NCI-H1092 (cell line): ENCODE measurements around the gene THSD7B.

Experiments used
- DNase-seq: peaks from one replicate; lab custom pipeline; 2025; lab: John Stamatoyannopoulos, UW

The THSD7B gene

DNA sequence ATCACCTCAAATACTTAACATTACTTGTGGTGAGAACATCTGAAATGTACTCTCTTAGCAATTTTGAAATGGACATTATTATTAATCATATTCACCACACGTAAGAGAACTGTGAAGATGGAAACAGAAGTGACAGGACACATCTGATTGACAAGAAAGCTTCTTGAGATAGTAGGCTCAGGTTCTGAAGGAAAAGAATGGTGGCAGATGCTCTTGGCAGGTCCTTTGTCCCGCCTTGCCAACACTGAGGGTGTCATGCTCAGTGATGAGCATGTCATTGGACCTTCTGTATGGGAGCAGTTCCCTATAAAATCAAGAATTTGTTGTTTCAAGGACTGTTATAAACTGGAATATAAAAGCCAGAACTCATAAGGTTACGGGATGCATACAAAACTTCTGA lies 428.1 kb downstream of the THSD7B start:
- no peak for DNase-seq

DNA sequence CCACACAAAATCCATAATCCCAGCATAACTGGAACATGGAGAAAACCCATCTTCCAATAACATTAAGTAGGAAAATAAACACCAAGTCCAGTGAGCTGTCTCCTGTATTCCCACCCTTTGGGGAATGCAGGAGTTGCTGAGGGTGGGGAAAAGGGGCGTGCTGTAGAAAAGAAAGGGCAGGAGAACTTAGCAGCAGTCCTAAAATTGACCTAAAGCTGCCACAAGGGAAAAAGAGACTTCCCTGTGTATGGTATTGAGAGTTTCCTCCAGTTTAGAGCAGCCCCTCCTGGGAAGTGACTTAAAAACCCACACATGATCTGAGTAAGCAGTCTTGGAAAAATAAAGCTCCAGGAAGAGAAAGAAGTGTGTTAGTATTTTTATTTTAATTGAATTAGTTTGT lies 428.8 kb downstream of the THSD7B start:
- no peak for DNase-seq

DNA sequence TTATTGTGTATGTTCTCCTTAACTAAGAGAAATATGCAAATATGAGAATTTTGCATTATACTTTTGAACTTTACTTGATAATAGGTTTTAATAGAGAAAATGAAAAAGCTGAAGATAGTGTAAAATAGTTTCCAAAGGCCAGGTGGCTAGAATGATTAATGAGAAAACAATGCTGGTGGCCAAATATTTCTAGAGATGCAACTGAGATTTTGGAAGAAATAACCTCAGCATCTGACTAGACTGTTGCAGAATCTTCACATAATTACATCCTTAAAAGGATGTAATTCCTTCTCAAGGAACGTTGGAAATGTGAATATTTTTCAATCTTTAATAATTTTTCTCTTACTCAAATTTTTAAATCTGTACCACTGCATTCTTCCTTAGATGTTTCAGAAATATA lies 434.4 kb downstream of the THSD7B start:
- no peak for DNase-seq

DNA sequence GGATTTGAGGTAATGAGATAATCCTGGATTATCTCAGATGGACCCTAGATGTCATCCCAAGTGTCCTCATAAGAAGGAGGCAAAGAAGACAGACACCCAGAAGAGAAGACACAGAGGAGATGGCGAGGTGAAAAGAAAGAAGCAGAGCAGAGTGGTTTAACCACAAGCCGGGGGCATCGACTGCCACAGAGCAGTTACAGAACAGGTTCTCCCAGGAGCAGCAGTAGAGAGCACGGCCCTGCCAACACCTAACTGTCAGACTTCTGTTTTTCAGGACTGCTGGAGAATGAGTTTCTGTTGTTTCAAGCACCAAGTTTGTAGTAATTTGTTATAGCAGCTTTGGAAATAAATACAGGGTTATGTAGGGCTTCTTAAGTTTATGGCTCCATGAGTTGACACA lies 437.0 kb downstream of the THSD7B start:
- DNase-seq: no peak

DNA sequence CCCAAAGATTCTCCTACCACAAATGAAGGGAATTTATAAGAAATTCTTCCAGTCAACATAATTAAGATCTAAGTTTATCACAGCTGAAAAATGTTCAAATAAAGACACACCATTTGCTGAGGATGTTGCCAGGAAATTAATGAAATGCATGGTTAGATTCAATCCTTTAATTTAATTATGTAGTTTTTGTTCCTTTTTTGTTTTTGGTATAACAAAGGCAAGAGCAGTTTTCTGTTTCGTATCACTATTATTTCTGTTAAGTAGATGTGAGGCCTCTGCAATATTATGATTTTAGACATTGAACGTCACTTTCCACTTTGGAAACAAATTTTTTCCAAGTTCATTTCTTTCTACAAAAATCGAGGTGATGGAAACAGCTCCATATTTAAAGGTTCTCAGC lies 440.0 kb downstream of the THSD7B start:
- DNase-seq: no peak

DNA sequence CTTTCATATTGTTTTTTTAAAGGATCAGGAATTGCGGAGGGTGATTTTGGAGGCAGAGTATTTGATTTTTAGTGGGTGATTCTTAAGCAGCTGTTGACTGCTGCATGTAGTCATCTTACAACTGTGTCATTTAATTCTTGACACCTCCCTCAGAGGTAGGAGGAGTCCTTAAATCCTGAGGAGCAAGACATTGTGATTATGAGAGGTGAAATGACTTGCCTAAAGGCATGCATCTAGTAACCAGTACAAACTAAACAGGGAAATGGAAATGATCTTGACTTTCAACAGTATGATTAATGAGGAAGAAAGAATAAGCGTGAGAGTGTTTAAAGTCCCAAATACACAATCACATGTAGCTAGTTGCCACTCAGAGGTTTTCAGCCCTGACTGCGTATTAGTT lies 440.7 kb downstream of the THSD7B start:
- no peak for DNase-seq

DNA sequence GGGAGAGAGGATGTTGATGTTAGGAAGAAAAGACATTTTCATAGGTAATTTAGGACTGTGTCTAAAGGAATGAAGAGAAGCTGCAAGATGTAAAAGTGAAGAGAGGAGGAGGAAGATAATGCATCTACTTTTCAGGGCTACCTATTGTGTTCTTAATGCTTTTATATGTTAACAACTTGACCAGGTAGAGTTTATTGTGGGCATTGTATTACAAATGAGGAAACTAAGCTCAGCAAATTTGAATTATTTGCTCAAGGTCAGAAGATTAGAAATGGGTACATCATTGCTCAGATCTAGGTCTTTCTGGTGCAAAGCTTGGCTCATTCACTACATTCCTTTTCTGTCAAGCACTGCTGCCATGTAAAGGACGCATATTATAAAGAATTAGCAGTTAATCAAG lies 441.7 kb downstream of the THSD7B start:
- no peak for DNase-seq

DNA sequence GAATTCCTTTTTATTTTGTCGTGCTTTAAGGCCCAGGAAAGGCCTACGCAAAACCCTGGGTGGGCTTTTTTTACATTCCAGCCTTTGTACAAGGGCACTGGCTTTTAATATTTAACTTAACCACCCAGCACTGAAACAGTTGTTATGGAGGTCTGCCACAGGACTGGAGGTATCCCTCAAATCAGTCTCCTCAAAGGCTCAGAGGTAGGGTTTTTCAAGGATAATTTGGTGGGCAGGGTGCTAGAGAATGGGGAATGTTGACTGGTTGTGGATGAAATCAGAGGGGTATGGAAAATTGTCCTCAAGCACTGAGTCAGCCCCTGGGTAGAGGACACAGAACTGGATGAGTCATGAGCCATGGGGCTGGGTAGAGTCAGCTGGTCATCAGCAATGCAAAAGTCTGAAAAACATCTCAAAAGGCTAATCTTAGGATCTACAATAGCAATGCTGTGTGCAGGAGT lies 443.1 kb downstream of the THSD7B start:
- no peak for DNase-seq

DNA sequence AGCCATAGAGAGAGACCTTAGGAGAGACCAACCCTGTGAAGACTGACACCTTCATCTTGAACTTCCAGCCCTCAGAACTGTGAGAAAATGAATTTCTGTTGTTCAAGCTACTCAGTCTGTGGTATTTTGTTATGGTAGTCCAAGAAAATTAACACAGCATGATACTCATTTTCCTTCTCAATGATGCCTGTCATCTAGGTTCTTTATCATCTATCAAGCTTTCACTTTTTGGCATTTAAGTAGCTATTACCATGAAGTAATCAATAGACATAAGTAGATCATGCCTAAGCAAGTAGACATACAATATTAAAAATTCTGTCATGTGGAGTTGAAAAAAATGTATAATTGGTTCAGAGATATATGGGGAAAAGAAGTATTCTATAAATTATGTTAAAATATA lies 444.7 kb downstream of the THSD7B start:
- DNase-seq: no peak

DNA sequence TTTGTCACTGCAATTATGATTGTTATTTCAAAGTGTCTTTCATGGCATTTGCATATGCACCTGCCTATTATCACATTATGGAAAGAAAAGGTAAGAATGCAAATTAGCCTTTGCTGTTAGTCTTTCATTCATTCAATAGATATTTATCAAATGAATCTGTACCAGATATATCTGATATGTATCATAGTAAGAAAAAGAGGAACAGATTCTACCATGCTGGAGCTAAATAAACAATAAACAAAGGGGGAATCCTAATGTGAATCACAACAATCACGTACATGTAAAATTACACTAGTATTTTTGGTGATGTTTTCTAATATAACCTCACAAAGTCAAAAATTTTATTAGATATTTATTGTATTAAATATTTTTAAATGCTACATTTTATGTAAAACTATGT lies 446.4 kb downstream of the THSD7B start:
- no peak for DNase-seq

DNA sequence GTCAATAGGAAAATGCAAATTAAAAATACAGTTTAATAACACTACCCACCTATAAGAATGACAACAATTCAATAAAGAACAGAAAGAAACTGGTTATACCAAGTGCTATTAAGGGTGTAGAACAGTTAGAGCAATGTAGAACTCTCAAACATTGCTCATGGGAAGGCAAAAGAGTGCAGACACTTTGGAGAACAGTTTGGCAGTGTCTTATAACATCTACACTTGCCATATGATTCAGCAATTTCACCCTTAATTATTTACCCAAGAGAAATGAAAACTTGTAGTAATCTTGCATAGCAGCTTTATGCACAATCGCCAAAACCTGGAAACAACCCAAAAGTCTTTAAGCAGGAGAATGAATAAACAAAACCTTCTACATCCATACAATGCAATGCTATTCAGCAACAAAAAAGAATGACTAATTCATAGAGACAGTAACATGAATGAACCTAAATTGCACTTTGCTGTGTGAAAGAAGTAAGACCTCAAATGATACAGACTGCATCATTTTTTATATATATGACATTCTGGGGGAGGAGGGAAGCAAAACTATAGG lies 455.2 kb downstream of the THSD7B start:
- no peak for DNase-seq

DNA sequence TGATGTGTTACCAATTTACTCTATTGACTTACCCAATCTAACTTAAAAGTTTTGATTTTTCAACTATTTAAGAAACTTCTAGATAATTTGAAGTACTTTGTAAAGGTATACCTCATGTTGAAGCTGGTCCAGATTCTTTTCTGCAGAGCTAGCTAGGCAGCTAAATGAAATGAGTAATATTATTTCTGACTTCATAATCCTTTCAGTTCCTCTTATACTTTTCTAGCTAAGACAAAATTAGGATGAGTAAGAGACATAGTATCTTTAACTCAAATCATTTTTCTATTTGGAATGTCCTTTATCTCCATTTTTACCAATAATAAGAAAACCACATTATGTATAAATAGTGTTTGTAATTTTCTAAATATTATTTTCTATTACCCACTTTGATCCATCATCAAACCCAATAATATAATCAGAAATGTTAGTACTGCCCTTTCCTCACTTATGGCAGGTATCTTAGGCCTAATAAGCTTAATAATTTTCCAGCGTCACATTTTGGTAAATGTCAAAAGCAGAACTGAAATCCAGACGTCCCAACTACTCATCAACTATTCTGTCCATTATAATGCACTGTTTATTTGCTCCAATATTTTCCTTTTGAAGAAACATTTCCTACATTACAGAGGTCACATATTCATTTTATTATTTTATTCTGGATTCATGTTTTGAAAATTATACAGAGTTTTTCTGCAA lies 456.6 kb downstream of the THSD7B start:
- DNase-seq: no peak

DNA sequence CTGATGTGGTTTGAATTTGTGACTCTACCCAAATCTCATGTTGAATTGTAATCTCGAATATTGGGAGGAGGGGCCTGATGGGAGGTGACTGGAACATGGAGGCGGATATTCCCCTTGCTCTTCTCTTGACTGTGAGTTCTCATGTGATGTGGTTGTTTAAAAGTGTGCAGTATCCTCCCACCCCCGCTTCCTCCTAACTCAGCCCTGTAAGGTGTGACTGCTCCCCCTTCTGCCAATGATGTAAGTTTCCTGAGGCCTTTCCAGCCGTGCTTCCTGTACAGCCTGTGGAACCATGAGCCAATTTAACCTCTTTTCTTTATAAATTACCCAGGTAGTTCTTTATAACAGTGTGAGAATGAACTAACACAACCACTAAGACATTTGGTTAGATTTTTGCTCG lies 458.4 kb downstream of the THSD7B start:
- no peak for DNase-seq

DNA sequence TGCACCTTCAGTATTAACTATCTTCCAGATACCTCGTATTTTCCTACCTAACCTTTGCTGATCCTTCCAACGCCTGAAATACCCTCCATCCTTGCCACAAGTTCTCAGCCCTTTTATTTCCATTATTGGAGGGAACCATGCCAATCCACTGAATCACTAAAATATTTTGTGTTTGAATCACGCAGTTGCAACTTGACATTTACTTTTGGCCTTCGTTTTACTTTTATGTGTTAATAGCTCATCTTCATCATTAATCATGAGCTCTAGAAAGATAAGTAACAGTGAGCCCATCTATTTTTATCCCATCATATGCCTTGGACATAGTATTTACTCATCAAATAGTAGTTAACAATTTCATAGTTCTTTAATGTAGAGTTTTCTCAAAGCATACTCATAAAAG lies 463.2 kb downstream of the THSD7B start:
- no peak for DNase-seq

DNA sequence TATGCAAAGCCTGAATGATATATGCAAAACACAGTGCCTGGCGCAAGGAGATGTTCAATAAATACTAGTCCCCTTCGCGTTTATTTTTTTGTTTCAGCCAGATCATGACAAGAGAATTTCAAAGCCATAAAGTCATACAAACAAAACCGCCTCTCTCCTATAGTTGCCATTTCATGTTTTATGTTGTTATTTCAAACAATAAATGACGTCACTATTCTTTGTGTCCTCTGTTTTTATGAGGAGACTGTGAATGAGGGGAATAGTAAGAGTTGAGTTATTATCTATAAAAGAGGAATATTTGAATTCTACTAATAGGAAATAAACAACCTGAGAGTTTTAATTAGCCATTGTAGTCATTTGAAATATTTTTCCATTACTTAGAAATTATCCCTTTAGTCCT lies 464.5 kb downstream of the THSD7B start:
- no peak for DNase-seq

DNA sequence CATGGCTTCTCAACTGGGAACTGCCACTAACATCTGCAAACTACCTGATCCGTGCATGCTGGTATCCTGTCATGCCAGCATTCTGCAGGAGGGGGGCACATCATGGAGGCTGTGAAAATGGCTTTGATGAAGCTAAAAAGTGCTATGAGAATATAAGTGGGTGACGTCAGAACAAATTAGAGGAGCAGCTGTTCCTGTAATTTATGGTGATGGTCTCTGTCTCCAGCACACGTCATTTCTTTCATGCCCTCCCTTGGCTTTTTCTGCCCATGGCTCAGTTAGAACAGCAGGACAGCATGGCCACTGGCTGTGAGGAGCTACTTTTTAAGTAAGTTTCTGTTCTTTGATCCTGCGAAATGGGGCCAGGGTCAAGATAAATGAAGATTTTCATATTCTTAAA lies 466.3 kb downstream of the THSD7B start:
- DNase-seq: no peak

DNA sequence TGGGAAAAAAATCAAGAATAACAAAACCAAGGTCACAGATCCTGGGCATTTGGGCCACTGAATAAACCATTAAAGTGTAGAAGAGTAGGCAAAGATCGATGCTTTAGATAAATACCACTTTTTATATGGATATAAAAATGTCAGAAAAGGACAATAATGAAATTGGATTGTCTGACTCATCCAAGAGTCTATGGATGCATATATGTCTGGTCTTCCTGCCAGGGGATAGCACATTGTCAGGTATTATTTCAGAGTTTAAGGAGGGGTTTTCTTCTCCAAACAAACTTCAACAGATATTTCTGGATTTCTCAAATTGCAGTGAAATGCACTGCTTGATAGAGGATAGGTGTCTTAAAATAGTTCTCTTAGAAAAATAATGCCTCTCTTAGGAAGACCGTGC lies 466.7 kb downstream of the THSD7B start:
- no peak for DNase-seq

DNA sequence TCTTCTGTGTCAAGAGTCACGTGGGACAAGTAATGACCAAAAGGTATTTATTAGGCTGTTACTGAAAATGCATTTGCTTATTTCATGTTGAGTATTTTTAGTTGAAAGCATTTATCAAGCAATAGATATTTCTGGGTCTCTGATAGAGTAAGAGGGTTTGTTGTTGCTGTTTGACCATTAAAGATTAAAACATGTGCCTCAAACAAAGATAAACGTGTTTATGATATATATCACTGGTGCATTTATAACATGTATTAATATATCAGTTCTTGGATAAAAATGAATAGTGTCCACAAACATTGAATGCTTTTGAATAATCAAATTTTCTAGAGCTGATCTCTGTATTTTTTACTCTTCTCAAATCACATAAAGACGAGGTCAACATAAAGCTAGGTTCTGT lies 467.7 kb downstream of the THSD7B start:
- no peak for DNase-seq

DNA sequence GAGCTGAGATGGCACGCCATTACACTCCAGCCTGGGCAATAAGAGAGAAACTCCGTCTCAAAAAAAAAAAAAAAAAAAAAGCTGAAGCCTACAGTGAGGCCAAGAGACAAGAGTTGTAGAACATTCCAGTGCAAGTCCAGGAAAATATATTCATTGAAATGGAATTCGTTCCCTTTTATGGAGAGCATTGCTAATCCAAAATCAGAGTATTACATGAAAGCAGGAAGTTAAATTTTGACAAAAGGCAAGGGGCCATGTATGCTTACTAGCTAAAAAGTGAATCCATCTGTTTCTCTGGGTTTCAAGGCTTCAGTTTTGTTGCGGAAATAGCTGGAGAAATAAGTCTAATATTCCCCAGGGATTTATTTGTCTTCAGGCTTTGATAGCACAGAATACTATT lies 471.7 kb downstream of the THSD7B start:
- no peak for DNase-seq

DNA sequence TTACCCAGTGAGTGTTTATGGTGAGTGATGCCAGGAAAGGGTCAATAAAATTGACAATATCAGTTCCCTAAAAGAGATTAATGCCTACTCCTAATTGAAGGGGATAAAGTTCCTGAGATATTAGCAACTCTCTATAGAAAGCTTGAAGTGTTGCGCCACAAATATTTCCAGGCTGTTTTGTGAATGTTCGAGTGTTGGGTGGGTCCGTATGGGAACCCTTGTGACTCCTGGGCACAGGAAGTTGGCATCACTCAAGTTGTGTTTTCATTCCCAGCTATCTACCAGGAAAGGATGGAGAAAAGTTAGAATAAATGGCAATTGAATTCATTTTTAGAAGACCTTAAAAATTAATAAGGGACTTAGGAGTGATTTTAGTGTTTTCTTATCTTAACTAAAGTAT lies 472.7 kb downstream of the THSD7B start:
- no peak for DNase-seq

DNA sequence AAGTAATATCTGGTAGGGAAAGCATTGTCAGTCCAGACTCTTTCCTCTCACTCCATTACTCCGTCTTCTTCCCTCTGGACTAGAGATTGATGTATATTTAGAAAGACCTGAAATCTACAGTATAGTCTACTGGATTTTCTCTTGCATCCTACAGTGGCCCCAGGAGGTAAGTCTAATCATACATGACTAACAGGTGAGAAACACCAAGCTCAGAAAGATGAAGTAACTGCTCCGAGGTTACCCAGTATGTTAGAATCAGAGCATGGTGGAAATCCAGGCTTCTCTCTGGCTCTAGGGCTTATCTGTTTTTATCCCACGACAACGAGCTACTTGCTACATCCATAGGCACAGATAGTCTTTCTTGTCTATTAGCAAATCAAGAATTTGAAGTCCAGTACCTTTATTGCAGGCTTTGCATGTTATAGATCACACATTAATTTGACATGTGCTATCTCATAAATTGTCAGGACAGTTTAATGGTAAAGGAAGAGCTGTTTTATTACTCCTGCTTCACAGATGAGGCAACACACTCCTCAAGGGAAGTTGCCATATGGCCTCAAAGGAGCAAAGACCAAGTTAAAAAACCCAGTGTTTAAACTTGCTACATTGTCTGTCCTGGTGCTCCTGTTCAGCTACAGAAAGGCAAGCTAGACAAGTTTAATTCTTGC lies 484.3 kb downstream of the THSD7B start:
- DNase-seq: no peak

DNA sequence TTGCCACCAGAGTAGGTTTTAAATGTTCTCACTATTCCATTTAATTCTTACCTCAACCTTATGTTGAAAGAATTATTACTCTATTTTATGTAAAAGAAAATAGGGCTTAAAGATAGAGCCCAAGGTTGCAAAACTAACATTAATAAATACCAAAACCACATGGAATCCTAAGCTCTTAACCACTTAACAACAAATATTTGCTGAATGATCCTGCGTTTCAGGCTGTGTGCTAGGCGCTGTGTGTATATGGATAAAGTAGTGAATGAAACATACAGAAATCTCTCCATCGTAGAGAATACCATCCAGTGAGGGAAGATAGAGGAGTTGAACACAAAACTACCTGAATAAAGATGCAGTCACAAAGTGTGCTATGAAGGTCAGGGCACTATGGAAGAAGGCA lies 485.1 kb downstream of the THSD7B start:
- no peak for DNase-seq

DNA sequence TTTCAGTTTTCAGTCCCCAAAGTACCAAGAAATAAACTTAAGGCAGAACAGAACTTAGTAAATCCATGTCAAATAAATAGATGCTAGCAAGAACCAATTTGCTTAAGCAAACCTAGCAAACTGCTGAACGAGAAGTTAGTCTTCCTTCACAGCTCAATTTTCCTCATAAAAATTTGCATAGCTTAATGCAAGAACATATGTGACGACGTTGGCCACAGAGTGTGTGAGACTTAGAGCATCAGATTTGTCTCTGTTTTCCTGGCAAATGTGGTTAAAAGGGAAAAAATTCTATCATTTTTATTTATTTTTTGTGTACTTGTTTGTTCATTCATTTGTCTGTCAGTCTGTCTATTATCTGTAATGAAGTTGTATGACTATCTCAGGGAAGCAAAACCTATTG lies 485.7 kb downstream of the THSD7B start:
- DNase-seq: no peak

DNA sequence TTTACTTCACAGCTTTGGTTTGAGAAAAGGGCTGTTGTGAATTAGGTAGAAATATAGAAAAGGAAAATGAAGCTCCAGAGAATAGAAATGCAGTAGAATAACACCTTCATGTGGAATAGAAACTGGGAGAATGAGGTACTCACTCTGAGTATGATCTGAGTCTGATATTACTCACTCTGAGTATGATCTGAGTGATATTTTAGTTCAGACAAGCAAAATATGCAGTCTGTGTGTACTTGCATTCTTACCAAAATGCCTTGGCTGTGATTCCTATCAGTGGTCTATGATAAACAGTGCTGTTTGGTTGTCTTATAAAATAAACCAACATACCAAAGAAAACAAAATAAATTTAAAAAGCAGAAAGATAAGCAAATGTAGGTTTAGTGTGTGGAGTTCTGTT lies 487.6 kb downstream of the THSD7B start:
- DNase-seq: no peak
